GF-D8 (cell line): ENCODE data around the gene PPFIA1.
"Not testable (repeated sequence)": the region's sequence is repeated elsewhere in the genome, so short reads cannot be mapped to it uniquely, and the experiment has no call there.

Experiments
- DNase-seq: peaks from one replicate; lab custom pipeline; 2025; lab: John Stamatoyannopoulos, UW

The PPFIA1 gene

DNA sequence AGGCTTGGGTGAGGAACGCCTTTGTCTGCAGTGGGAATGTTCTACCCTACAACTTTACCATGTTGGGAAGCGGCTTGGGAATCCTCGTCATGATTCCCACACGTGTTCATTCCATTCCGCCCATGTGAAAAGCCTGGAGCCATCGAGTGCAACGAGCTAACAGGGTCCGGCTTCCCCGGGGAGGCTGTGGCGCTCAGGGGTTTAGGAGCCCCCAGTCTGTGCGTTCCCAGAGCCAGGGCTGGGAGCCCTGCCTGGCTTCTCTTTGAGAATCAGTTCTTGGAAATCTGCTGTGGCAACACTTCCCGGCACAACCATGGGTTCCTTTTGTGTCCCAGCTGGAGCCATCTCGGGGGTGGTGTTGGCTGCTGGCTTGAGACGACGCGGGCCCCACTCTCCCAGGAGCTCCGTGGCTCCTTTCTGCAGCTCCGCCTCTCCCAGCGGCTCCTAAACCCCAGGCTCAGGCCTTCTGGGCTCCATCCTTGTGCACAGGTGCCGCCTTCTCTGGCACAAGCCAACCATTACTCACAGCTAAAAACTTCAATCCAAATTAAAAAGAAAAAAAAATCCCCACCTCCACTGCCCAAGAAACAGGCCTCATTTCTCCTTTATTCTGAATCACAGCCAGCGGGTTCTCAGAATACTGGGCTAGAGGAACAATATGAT lies 18.7 kb upstream of the PPFIA1 start:
- DNase-seq, result no peak

DNA sequence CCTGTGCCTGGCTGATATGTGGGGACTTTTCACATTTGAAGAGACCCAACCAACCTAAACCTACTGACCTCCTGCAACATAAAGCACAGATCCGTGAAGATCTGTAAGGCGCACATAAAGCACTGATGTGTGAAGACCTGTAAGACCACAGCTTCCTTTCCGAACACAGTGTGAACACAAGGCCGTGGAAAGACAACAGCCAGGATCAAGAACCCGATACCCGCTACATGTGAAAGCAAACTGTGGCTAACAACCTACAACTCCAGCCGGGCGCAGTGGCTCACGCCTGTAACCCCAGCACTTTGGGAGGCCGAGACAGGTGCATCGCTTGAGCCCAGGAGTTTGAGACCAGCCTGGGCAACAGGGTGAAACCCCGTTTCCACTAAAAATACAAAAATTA lies 17.6 kb upstream of the PPFIA1 start:
- no peak for DNase-seq

DNA sequence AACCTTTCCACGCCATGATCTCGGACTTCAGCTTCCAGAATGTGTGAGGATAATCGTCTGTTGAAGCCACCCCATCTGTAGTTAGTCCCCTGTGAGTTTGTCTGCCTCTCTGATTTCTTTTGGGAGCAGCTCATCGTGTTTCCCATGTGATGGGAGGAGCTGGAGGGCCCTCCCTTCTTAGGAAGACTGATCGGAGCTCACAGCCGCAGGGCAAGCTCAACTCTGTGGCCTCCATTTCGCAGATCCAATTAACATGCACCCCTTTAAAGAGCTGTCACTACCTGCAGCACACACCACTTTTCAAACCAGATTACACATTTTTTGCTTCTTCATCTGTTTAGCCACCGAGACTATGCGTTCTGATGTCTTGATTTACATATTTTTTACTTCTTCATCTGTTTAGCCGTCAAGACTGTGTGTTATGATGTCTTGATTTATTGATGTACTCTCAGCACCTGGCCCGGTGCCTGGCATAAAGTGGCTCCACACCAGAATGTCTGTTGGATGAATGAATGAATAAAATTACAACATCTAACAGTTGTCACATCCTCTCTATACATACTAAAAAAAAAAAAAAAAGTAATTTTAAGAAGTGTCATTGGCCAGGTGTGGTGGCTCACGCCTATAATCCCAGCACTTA lies 14.9 kb upstream of the PPFIA1 start:
- DNase-seq, result no peak

DNA sequence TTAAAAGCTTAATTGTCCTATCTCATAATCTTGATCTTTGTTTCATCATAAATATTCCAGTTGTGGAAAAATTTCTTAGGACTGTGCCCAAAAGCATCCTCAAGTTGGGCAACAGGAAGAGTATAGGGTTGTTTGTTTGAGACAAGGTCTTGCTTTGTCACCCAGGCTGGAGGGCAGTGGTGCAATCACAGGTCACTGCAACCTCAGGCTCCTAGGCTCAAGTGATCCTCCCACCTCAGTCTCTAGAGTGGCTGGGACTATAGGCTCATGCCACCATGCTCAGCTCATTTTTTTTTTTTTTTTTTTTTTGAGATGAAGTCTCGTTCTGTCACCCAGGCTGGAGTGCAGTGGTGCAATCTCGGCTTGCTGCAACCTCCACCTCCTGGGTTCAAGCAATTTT lies 11.4 kb upstream of the PPFIA1 start:
- DNase-seq, result peak; percentile 30

DNA sequence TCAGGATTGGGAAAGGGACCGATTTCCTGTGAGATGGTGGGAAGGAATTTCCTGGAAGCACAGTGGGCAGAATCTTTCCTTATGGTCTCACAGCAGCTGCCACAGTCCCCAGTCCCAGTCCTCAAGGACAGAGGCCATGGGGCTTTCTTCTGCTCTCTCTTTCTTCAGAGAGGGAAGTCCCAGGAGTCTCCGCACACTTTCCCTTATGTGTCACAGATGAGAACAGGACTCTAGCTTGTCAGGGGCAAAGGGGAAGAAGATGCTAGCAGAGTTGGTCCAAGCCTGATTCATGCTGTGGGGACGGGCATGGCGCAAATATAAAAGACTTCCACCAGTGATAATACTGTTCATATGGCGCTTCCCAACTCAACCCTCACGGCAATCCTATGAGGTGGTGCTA lies 7.5 kb upstream of the PPFIA1 start:
- no peak for DNase-seq

DNA sequence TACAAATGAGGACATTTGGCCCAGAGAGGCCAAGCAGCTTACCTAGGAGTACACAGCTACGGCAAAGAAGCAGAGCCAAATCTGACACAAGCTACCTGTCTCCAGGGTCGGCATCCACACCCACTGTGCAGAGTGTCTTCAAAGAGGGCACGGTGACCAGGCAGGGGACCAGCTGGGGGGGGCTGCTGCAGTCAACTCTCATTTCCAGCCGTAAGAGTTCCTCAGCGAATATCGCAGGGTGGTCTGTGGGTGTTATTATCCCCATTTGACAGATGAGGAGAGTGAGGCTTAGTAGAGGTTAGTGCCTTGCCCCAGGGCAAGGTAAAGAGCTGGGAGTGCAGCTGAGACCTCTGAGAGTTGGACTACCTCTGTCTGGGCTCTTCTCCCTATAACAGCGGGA lies 7.1 kb upstream of the PPFIA1 start:
- DNase-seq, result no peak

DNA sequence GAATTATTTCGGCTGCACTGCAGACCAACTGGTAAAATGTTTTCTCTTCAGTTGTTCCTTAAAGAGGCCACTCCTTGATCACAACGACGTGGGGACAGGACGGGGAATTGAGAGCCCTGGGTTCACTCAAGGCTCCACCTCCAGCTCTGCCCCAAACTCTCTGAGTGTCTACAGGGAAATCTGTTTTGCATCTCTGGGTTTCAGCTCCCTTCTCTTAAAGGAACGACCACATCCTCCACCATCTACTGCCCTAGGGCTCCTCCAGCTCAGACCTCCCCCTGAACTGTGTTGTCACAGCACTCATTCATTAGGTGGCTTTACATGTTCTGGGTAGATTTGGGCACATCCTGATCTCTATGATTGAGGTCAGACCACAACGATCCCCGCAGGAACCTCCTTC lies 5.1 kb upstream of the PPFIA1 start:
- DNase-seq, result no peak

DNA sequence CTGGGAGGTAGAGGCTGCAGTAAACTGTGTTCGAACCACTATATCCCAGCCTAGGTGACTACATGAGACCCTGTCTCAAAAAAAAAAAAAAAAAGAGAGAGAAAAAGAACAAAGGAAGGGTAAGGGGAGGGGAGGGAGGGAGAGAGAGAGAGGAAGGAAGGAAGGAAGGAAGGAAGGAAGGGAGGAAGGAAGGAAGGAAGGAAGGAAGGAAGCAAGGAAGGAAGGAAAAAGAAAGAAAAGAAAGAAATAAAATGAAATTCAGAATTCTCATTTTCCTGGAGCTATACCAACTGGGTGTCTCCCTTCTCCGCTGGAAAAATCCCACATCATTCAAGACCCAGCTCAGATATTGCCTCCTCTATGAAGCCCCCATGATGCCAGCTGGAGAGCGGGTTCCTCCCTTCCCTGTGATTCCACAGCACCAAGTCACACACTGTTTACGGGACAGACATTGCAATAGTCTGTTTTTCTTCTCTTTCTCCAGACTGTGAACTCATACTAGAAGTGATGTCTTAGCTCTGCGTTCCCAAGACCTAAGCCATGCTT lies 3.0 kb upstream of the PPFIA1 start:
- no peak for DNase-seq

DNA sequence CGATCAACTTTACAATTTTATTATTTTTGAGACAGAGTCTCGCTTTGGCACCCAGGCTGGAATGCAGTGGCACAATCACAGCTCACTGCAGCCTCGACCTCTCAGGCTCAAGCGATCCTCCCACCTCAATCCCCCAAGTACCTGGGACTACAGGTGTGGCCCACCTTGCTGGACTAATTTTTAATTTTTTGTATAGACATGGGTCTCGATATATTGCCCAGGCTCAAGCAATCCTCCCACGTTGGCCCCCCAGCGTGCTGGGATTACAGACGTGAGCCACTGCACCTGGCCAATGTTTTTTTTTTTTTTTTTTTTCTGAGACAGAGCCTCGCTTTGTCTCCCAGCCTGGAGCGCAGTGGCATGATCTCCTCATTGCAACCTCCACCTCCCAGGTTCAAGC lies 2.0 kb upstream of the PPFIA1 start:
- no peak for DNase-seq

DNA sequence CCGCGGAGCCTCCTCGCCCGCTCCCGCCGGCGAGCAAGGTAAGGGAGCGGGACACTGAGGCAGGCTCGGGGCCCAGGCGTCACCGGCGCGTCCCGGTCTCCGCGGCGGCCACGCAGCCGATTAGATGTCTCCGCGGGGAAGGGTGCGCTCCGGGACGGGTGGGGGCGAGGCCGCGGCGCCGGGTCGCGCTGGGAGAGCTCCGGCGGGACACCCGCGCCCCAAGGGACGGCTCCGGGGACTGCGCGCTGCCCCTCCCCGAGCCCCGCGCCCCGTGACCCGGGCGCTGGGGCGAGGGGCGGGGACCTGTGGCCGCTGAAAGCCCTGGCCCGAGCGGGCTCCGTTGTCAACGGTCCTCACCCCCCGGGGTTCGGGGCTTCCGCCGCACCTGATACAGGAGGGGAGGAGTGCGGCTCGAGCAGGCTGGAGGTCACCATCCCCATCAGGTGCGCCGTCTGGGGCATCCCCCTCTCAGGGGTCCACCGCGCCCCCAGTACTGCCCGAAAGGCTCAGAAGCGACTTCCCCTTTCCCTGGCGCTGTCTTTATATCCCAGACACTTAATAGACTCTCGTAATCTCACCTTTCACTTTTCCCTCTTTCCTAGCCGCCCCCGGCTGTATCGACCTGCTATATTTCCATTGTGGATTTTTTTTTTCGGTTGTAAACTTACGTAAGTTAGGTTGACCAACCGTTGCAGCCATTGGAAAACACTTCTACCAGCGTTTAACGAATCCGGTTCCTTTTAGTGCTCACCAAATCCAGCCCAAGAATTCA lies 573 bp downstream of the PPFIA1 start:
- DNase-seq, result no peak

DNA sequence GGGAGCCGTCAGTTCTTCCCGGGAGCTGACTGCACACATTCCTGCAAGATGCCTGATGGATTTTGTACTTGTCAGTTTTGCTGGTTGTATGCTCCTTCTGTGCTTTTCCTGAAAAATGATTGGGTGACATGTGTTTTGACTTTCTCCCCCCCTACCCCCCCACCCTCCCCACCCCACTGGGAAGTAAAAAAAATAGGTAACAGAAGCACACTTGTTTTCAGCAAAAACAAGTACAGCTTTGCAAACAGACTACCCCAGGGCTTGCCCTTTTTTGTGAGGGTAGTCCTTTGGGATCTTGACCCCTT lies 1.1 kb downstream of the PPFIA1 start:
- DNase-seq, result no peak

DNA sequence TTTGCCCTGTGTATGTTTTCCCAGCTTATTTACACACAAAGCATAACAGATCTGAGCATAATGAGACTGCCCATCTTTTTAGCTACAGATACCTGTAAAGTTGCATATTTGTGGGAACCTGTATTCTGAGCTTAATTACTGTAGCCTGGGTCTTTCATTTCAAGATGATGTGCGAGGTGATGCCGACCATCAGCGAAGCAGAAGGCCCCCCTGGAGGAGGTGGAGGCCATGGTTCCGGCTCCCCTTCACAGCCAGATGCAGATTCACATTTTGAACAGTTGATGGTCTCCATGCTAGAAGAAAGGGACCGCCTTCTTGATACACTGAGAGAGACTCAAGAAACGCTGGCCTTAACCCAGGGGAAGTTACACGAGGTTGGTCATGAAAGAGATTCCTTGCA lies 1.5 kb downstream of the PPFIA1 start:
- no peak for DNase-seq

DNA sequence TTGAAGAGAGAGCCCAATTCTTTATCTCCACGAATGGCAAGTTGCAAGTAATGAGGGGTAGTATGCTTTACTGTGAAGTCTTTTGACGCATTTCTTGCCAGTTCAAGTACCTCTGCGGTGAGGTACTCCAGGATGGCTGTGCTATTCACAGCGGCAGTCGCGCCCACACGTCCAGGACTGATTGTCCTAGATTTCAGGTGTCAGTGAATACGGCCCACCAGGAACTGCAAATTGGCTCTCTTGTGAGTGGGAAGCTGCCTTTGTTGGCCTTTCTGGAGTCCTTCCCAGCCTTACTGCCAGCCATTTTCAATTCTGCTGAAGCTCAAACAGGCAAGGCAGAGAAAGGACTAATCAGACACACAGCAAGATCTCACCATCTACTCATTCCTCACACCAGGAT lies 8.5 kb downstream of the PPFIA1 start:
- no peak for DNase-seq

DNA sequence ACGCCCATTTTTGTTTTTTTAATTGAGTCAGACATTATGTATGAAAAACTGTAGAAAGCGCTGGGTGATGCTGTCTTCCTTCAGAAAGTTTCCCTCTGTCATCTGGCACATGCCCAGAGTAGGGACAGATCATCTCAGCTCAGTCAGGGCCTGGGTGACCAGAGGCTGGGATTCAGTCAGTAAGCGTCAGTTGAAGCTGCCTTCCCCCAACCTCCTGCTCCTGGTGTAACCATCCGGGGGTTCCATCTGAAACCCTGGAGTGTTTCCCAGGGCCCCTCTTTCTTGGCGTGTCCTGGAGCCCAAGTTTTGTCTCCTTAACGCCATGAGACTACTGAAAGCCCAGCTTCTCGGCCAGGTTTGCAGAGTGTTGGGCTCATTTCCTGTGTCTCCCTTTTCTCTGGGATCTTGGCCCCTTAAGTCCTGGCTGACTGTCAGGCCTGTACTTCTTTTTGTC lies 10.7 kb downstream of the PPFIA1 start:
- DNase-seq, result no peak

DNA sequence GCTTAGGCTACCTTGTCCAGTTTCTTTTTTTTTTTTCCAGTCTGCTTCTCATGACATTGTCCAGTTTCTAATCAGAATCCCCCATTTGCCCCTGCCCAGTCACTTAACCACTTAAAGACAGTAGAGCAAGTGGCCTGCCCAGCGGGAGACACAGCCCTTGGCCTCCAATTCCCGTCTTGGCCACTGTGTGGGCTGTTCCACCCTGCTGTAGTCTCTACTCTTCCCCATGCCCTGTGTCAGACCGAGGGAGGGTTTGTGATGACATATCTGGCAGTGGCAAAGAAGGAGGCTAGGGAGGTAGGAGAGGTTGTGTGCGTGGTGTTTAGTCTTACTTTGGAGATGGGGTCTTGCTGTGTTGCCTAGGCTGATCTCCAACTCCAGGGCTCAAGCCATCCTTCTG lies 11.5 kb downstream of the PPFIA1 start:
- DNase-seq, result no peak

DNA sequence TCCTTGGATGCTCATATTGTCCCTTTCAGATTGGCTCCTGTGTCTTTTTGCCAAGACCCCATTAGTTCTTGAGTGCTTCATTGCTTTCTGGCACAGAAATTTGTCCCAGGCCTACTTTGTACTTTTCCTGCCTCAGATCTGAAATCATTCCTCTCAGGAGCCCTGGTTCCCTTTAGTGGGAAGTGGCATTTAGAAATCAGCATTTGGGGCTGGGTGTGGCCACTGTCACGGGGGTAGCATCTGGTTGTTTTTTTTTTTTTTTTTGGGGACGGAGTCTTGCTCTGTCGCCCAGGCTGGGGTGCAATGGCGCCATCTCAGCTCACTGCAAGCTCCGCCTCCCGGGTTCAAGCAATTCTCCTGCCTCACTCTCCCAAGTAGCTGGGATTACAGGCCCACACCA lies 18.2 kb downstream of the PPFIA1 start:
- DNase-seq, result no peak

DNA sequence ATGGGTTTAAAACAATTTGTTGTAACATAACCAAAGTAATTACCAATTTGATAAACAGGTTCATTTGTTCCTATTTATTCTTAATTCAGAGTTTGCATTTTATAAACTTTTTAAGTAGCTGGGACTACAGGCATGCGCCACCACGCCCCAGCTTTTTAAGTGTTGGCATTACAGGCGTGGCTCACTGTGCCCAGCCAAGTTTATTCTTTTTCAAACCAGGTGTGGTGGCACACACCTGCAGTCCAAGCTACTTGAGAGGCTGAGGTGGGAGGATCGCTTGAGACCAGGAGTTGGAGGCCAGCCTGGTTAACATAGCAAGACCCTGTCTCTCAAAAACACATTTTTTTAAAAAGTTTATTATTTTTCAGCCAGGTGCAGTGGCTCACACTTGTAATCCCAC lies 19.1 kb downstream of the PPFIA1 start:
- no peak for DNase-seq

DNA sequence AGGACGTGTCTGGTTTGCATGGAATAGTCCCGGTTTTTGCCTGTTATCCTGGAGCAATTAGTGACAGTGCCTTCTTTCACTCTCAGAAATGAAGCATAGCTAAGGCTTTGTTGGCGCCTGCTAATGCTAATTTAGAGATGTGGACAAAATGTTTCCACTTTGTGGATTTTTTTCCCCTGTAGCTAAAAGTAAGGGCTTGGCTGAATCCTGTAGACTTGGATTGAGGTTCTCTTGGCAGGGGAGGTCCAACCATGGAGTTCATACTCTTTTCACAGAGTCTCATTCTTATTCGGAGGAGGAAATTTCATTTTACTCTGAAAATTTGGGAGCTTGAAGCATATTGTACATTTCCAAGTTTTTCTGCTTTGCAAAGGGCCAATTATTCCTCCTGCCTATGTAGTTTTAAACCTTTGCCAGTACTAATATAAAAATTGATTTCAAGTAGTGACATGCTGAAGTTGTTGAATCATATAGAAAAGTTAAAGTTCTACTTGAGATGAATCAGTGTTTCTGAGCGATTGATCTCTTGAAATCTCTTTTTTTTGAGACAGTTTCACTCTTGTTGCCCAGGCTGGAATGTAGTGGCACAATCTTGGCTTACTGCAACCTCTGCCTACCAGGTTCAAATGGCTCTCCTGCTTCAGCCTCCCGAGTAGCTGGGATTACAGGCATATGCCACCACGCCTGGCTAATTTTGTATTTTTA lies 20.0 kb downstream of the PPFIA1 start:
- DNase-seq, result no peak

DNA sequence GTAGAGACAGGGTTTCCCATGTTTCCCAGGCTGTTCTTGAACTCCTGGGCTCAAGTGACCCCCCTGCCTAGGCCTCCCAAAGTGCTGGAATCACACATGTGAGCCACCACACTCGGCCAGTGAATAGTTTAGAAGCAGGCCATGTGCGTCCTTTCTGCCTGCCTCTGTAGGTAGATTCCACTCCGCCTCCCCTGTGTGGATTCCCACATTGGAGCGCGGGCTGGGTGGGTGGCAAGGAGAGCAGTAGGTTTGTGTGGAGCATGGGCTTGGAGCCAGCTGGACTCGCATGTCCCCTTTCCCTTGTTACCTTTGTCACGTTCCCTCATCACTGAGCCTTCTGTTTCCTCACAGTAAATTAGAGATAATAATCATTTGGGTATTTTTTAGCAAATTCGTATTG lies 21.7 kb downstream of the PPFIA1 start:
- no peak for DNase-seq

DNA sequence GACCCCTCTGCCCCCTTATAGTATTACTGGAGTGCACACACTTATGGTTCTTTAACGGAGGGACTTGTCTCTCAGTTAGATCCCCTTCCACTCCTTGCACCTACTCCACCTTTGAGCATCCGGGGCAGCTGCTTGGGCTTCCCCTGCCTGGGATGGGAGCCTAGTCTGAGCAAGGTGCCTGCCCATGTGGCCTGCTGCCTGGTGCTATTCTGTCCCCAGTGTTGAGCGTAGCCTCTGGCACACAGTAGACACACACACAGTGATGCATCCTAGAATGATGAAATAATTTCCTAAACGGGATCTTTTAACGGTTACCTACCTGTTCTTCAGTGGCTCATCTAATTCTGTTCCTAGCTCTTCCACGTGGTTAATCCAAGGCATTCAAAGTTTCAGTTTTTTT lies 22.4 kb downstream of the PPFIA1 start:
- DNase-seq, result no peak

DNA sequence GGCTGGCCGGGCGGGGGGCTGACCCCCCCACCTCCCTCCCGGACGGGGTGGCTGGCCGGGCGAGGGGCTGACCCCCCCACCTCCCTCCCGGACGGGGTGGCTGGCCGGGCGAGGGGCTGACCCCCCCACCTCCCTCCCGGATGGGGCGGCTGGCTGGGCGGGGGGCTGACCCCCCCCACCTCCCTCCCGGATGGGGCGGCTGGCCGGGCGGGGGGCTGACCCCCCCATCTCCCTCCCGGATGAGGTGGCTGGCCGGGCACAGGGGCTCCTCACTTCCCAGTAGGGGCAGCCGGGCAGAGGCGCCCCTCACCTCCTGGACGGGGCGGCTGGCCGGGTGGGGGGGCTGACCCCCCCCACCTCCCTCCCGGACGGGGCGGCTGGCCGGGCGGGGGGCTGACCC lies 24.7 kb downstream of the PPFIA1 start:
- not testable (repeated sequence) for DNase-seq

DNA sequence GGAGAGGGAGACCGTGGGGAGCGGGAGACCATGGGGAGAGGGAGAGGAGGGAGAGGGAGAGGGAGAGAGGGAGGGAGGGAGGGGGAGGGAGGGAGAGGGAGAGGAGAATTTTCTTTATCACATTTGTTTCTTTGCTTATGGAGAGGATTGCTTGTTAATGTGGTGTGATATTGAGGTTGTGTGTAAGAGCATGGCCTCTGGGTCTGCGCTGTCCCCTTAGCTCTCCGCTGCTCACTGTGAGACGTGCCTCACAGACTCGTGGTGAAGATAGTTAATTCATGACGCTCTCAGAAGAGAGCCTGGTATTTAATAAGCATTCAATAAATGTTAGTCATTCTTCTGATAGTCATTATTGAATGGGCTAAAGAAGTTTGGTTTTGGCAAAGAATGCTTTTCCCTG lies 26.2 kb downstream of the PPFIA1 start:
- no peak for DNase-seq

DNA sequence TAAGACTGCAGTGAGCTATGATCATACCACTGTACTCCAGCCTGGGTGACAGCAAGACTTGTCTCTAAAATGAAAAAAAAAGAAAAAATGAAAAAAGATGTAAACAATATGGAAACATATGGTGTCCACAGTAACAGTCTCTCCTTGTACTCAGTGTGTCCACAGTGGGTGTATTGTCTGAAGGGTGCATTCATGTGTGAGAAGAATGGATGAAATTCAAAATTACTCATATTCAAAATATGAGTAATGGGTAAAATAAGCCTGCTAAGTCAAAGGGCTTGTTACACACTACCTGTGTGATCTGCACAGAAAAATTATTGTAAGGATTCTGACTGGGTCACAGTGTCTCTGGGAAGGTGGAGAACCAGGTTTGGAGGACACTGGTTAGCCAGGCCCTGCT lies 26.9 kb downstream of the PPFIA1 start:
- no peak for DNase-seq
